ENCODE measurements around the gene DMGDH. TPM values are rescaled to one million over a fixed set of nuclear protein-coding genes. Genes with fewer than 3 reads are reported as not detected.

The DMGDH gene
- total RNA-seq, 1 donor from 2014 or later: 1.9 TPM

- DNase-seq (ENCODE audit: low read depth): no peak
- H3K4me3 ChIP-seq (ENCODE audit: low read depth, low read length): no peak overlapping the region
- TF ChIP-seq CTCF (conservative IDR thresholded peaks at IDR 0.05; ENCODE audit: low read depth, low read length): no peak
Measured at GRCh38 chr5:79031485-79031867, 38.0 kb downstream of the DMGDH start.

GRCh38 chr5:79030663-79031484 is 38.6 kb downstream of the DMGDH start:
- H3K4me3 ChIP-seq (ENCODE audit: low read depth, low read length): peak overlapping the region; percentile 45
- peak; percentile 96 for DNase-seq (ENCODE audit: low read depth)
- TF ChIP-seq CTCF (conservative IDR thresholded peaks at IDR 0.05; ENCODE audit: low read depth, low read length): no peak

DNA sequence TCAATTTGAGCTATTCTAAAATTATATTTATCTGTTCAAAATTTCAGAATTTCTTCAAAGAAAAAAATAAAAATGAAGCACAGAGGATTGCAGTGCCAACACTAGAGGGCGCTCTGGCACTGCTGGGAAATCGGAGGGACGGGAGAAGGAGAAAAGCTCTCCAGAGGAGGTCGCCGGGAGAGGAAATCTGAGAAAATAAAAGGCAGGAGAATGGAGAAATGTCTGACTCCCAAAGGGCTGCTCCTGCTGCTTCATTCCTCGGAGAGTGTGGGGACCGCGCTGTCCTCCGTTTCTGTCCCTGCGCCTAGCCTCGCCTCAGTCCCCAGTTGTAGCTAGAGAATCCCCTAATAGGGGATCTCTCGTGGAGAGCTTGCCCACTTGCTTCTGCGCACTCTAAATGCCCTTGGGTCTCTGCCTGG is 44.4 kb downstream of the DMGDH start:
- TF ChIP-seq CTCF (conservative IDR thresholded peaks at IDR 0.05; ENCODE audit: low read depth, low read length): peak; percentile 95
- no peak overlapping the region for H3K4me3 ChIP-seq (ENCODE audit: low read depth, low read length)
- DNase-seq (ENCODE audit: low read depth): no peak

DNA sequence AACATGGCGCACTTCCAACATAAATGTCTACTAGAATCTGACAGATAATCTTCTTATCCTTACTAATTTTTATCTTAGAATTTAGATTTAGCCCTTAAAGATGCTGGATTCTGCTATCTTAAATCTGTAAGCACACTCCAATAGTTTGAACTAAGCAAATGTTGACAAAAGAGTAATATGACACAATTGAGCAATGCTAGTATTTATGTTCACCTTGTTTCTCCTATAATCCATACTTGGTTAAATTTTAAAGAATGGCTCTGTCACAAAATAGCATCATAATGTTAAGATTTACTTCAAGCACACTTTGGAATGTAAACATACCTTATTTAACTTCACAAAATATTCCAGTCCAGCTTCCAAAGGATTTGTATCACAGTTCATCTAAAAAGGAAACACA is 45.5 kb downstream of the DMGDH start:
- no peak overlapping the region for H3K4me3 ChIP-seq (ENCODE audit: low read depth, low read length)
- DNase-seq (ENCODE audit: low read depth): no peak
- TF ChIP-seq CTCF (conservative IDR thresholded peaks at IDR 0.05; ENCODE audit: low read depth, low read length): no peak

GRCh38 chr5:79023348-79023747 is 46.1 kb downstream of the DMGDH start:
- no peak for TF ChIP-seq CTCF (conservative IDR thresholded peaks at IDR 0.05; ENCODE audit: low read depth, low read length)
- no peak for DNase-seq (ENCODE audit: low read depth)
- no peak overlapping the region for H3K4me3 ChIP-seq (ENCODE audit: low read depth, low read length)

DNA sequence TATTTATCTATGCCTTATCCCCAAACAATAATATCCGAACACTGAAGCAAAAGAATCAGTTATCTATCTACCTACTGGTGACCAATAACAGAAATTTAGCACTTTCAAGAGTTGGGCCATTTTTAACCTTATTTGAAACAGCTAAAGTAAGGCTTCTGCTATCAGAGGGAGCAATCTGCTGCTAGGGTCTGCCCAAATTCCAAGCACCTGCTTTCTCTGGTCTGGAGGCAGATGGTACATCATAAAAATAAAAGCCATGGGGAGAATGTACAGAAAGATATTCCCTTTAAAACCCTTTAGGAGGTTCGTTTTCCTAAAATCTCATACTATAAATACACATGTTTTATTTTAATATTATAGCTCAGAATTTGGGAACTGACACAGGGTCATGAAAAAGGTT is 46.7 kb downstream of the DMGDH start:
- no peak for DNase-seq (ENCODE audit: low read depth)
- H3K4me3 ChIP-seq (ENCODE audit: low read depth, low read length): no peak overlapping the region
- no peak for TF ChIP-seq CTCF (conservative IDR thresholded peaks at IDR 0.05; ENCODE audit: low read depth, low read length)

DNA sequence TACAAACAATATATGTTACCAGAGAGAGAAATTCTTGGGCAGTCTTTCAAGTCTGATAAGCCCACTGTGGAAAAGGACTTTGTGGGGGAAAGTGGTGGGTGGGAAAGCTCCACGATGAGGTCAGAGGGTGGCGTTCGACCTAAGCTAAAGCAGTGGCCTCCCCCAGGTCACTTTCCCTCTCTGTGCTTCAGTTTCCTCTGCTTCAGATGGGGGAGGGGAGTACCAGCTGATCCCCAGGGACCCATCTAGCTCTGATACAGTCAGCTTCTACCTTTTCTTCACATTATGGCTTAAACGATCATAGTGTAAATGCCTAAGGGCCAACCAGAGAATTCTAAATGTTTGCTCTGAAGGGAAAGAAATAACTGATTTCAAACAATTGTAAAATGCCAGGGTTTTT is 47.7 kb downstream of the DMGDH start:
- DNase-seq (ENCODE audit: low read depth): no peak
- H3K4me3 ChIP-seq (ENCODE audit: low read depth, low read length): no peak overlapping the region
- no peak for TF ChIP-seq CTCF (conservative IDR thresholded peaks at IDR 0.05; ENCODE audit: low read depth, low read length)

Measured in epithelial cell of proximal tubule (primary cell).